Measurements from ENCODE around the gene PARN.

DNA sequence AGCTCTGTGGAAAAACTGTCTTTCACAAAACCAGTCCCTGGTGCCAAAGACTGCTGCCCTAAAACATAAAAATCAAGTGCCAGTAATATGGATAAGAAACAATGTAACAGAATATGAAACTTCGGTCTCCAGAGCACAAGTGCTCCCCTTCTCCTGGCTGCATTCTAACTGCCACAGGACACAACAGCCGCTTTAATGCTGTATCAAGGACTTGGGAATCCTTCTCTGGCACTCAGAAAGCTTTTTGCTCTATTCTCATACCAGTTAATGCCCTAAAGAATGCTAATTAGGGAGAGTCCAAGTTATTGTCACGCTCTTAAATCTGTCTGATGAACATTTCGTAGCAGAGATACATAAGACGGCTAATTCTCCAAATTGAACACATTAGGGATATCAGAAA lies 90.9 kb downstream of the PARN start:
- no peak for TF ChIP-seq CTCF (IDR thresholded peaks at IDR 0.05; ENCODE audit: poor library complexity, severe bottlenecking)
- TF ChIP-seq REST (IDR thresholded peaks at IDR 0.05; ENCODE audit: borderline replicate concordance) = no peak
- TF ChIP-seq MXI1 (conservative IDR thresholded peaks at IDR 0.05; ENCODE audit: poor library complexity, severe bottlenecking) = no peak
- no peak for TF ChIP-seq EZH2 (IDR thresholded peaks at IDR 0.05; ENCODE audit: borderline replicate concordance, insufficient read depth, low read length, poor library complexity, severe bottlenecking)
- no peak for TF ChIP-seq POLR2AphosphoS5 (IDR thresholded peaks at IDR 0.05)
- TF ChIP-seq SMC3 (conservative IDR thresholded peaks at IDR 0.05; ENCODE audit: poor library complexity) = no peak
- no peak for TF ChIP-seq EP300 (conservative IDR thresholded peaks at IDR 0.05; ENCODE audit: poor library complexity, severe bottlenecking)

All from neural cell (in vitro differentiated cells).